K562 (cell line): Measurements from ENCODE around the gene CD14. TPM values are rescaled to one million over a fixed set of nuclear protein-coding genes. Genes with fewer than 3 reads are reported as not detected.

ENCODE experiments used
- ATAC-seq: fragments of 200-7000 bp; cut with Tn5 transposase; 3 replicates; pipeline ENCODE4 v1.9.1; 2020; ENCODE audit warnings: moderate library complexity
- BruUV-seq: library from RNA; stranded (reverse); fragments of 400-500 nt; replicated peaks from 2 replicates; lab custom pipeline; 2021; lab: Mats Ljungman, UMichigan
- CTCF ChIA-PET: fragments of 300-600 bp; formaldehyde crosslinking; extraction: SDS; loops from one replicate; lab custom pipeline; 2021; ENCODE audit warnings: low intra/inter-chr PET ratio; lab: Yijun Ruan, JAX
- POLR2A ChIA-PET: fragments of 300-600, 350-650 bp; sonication (Branson Sonifier 250); formaldehyde crosslinking; extraction: SDS; loops from one replicate; lab custom pipeline; 2021; ENCODE audit warnings: antibody characterized with exemption, inconsistent platforms; lab: Yijun Ruan, JAX
- DNase-seq, 4 experiments: peaks; one replicate each; pipeline versions ENCODE4 v3.0.0 to v3.0.0-alpha.2; 2011 to 2018; ENCODE audit warnings: low spot score in 3 of 4, mixed read lengths in 3 of 4; ENCODE audit errors: extremely low read depth in 1 of 4
- FAIRE-seq: peaks from 2 replicates; lab custom pipeline; 2011; peaks lifted over from hg19 to GRCh38; lab: Jason Lieb, UNC
- H2AFZ ChIP-seq: 2 replicates; pipeline ENCODE4 v1.6.0; 2011; ENCODE audit warnings: low read depth, low read length, control low read depth, inconsistent platforms
- H3K27ac ChIP-seq: fragments of 200-600 bp; 3 replicates; pipeline ENCODE4 v1.8.0; 2011; ENCODE audit warnings: low read depth, mild to moderate bottlenecking, control low read depth, inconsistent platforms, low read length, moderate library complexity, mixed read lengths; ENCODE audit errors: extremely low read depth
- H3K27me3 ChIP-seq, 2 experiments: fragments of 300-600 bp in 1 of 2; 2 replicates in 1 of 2; 3 replicates in 1 of 2; pipeline versions ENCODE4 v1.6.0 to v1.8.0; 2011; ENCODE audit warnings: inconsistent platforms in 2 of 2, low read length in 2 of 2, mild to moderate bottlenecking in 1 of 2, mixed read lengths in 1 of 2, moderate library complexity in 1 of 2; ENCODE audit not compliant: control insufficient read depth in 2 of 2, insufficient read depth in 2 of 2
- H3K36me3 ChIP-seq: fragments of 300-600 bp; 3 replicates; pipeline ENCODE4 v1.8.0; 2011; ENCODE audit warnings: mild to moderate bottlenecking, low read length, inconsistent platforms; ENCODE audit not compliant: control insufficient read depth, insufficient read depth
- H3K4me1 ChIP-seq, 2 experiments: fragments of 200-600 bp in 1 of 2; replicated peaks in 1 of 2; 2 replicates in 1 of 2; 3 replicates in 1 of 2; pipeline versions ENCODE4 v1.5.1 to v1.8.0; 2011; ENCODE audit warnings: inconsistent platforms in 2 of 2, low read length in 2 of 2, mild to moderate bottlenecking in 1 of 2, mixed read lengths in 1 of 2, moderate library complexity in 1 of 2; ENCODE audit not compliant: control insufficient read depth in 2 of 2, insufficient read depth in 2 of 2
- H3K4me2 ChIP-seq: 2 replicates; pipeline ENCODE4 v1.6.1; 2011; ENCODE audit warnings: low read length, control low read depth, inconsistent platforms, mixed read lengths; ENCODE audit not compliant: insufficient read depth
- H3K4me3 ChIP-seq: fragments of 200-600 bp; sonication (generic), shearing (Covaris generic); 2 replicates; pipeline ENCODE4 v1.5.1; 2016; ENCODE audit warnings: control low read depth, inconsistent platforms
- H3K79me2 ChIP-seq: fragments of 200-600 bp; 3 replicates; pipeline ENCODE4 v1.8.0; 2011; ENCODE audit warnings: low read length, inconsistent platforms; ENCODE audit not compliant: control insufficient read depth, insufficient read depth
- H3K9ac ChIP-seq, 2 experiments: 2 replicates each; pipeline versions ENCODE4 v1.6.0 to v1.6.1; 2011; ENCODE audit warnings: low read depth in 2 of 2, low read length in 2 of 2, control low read depth in 1 of 2, inconsistent platforms in 1 of 2, mild to moderate bottlenecking in 1 of 2, mixed read lengths in 1 of 2; ENCODE audit not compliant: insufficient read depth in 1 of 2
- H3K9me1 ChIP-seq: one replicate; pipeline ENCODE4 v1.6.0; 2011; ENCODE audit warnings: inconsistent platforms, mild to moderate bottlenecking, low read length, moderate library complexity; ENCODE audit not compliant: control insufficient read depth, insufficient read depth
- H3K9me3 ChIP-seq: replicated peaks from 2 replicates; pipeline ENCODE4 v1.5.1; 2011; ENCODE audit warnings: low read depth, low read length, inconsistent platforms; ENCODE audit not compliant: control insufficient read depth, insufficient read depth
- H4K20me1 ChIP-seq: replicated peaks from 2 replicates; pipeline ENCODE4 v1.6.1; 2011; ENCODE audit warnings: low read length, inconsistent platforms, mixed read lengths; ENCODE audit not compliant: control insufficient read depth, insufficient read depth
- E4F1 ChIP-seq: fragments of 250-450 bp; sonication (Bioruptor Pico); IDR thresholded peaks from 2 replicates; pipeline ENCODE4 v1.5.0; 2021; ENCODE audit warnings: mild to moderate bottlenecking, borderline replicate concordance
- POLR2H ChIP-seq: IDR thresholded peaks from 2 replicates; pipeline ENCODE4 v1.6.1; 2016; ENCODE audit warnings: missing genetic modification characterization, low read depth, mild to moderate bottlenecking, control low read depth, missing compliant biosample characterization, moderate library complexity
- WGBS: fragments of 100-300 bp; shearing (Covaris generic); methylation state at CpG from one replicate; pipeline ENCODE4 v1.1.6; 2016; ENCODE audit warnings: low coverage, mixed read lengths; ENCODE audit not compliant: insufficient coverage; ENCODE audit errors: missing lambda C conversion rate; 5-methylcytosine and 5-hydroxymethylcytosine counted together
- in situ Hi-C: fragments of 300-500 bp; cut with MboI; formaldehyde crosslinking; loops from 4 replicates; pipeline ENCODE4 v1.15.0; 2018; ENCODE audit warnings: inconsistent platforms, mixed read lengths
- intact Hi-C: fragments of 100-400 bp; cut with micrococcal nuclease; formaldehyde crosslinking; loops from 2 replicates; pipeline ENCODE4 v1.14.2; 2022
- polyA plus RNA-seq, 8 experiments: library from polyadenylated mRNA; depleted of rRNA in 4 of 8; stranded (reverse) in 5 of 8; unstranded in 3 of 8; fragments of >200 nt; fragmentation: Nextera tagmentation in 2 of 8; fragmentation: Illumina TruSeq in 1 of 8; extraction: Ambion mirVana in 2 of 8; extraction: Trizol in 1 of 8; gene quantifications; 2 replicates each; pipeline versions ENCODE4 v1.2.1 to v1.2.3, GENCODE V29; 2011 to 2014; ENCODE audit warnings: inconsistent platforms in 1 of 8, missing spikeins in 1 of 8
- total RNA-seq, 7 experiments: library from RNA; depleted of rRNA in 6 of 7; stranded (reverse); fragments of >200 nt in 6 of 7; fragmentation: Illumina TruSeq in 2 of 7; extraction: Trizol in 2 of 7; gene quantifications; 2 replicates each; pipeline versions ENCODE4 v1.2.1 to v1.2.3, GENCODE V29; 2011 to 2021; ENCODE audit warnings: low replicate concordance in 1 of 7
- TF ChIP-seq, protein P1 (sequence below), 2 experiments: fragments of 450-650 bp in 1 of 2; sonication (generic) in 1 of 2; formaldehyde crosslinking; conservative IDR thresholded peaks; 2 replicates each; pipeline versions ENCODE4 v1.4.0 to v1.8.1; 2020 to 2022; ENCODE audit warnings: mild to moderate bottlenecking in 1 of 2, missing genetic modification reagents in 1 of 2
- TF ChIP-seq, protein P2 (sequence below), 2 experiments: IDR thresholded peaks in 1 of 2; conservative IDR thresholded peaks in 1 of 2; 2 replicates each; pipeline ENCODE4 v1.6.1; 2016; ENCODE audit warnings: low read depth in 2 of 2, mild to moderate bottlenecking in 1 of 2, missing compliant biosample characterization in 1 of 2, missing genetic modification characterization in 1 of 2, moderate library complexity in 1 of 2

Gene CD14
- total and polyA plus RNA-seq, 9 of the 15 experiments (the other 6 are each of a cell fraction or from before 2014, with no cell fraction given), result 0.07 to 0.47 (median 0.14) TPM; not detected in 2

DNA sequence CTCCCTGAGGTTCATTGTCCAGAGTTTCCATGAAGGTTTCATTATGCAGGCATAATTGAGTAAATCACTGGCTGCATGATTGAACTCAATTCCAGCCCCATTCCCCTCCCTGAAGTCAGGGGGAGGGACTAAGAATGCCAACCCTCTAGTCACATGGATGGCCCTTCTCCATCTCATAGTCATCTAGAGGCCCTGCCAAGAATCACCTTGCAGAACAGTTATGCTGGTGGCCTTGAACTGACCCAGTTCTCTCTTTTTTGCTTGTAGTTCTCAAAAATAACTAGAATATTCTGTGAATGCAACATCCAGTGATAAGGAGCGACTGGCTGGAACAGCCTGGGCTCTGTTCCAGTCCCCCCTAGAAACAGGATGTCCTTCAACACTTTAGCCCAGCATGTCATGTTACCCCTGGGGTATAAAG lies 36.6 kb downstream of the CD14 start:
- no peak for FAIRE-seq
- no peaks in the 10 kb centered on the region for H3K27me3 ChIP-seq
- H3K27ac ChIP-seq, result no peak overlapping the region
- no peak for DNase-seq
- no peak overlapping the region for H2AFZ ChIP-seq
- TF ChIP-seq E4F1 (CRISPR knock-in tag) (no peak), POLR2H (tag) (no peak)
- TF ChIP-seq, protein P1, sequence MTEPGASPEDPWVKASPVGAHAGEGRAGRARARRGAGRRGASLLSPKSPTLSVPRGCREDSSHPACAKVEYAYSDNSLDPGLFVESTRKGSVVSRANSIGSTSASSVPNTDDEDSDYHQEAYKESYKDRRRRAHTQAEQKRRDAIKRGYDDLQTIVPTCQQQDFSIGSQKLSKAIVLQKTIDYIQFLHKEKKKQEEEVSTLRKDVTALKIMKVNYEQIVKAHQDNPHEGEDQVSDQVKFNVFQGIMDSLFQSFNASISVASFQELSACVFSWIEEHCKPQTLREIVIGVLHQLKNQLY (CRISPR knock-in tag; conservative IDR thresholded peaks at IDR 0.05), result no peak
- TF ChIP-seq, protein P2, sequence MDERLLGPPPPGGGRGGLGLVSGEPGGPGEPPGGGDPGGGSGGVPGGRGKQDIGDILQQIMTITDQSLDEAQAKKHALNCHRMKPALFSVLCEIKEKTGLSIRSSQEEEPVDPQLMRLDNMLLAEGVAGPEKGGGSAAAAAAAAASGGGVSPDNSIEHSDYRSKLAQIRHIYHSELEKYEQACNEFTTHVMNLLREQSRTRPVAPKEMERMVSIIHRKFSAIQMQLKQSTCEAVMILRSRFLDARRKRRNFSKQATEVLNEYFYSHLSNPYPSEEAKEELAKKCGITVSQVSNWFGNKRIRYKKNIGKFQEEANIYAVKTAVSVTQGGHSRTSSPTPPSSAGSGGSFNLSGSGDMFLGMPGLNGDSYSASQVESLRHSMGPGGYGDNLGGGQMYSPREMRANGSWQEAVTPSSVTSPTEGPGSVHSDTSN (CRISPR knock-in tag; IDR thresholded peaks at IDR 0.05; ENCODE audit: low read depth), result no peak
- TF ChIP-seq, protein P2 (tag; conservative IDR thresholded peaks at IDR 0.05; ENCODE audit: low read depth), result no peak
- 19% methylated on average over 1 of the region's 1 CpG for WGBS
- CTCF ChIA-PET, result no interaction called here
- H4K20me1 ChIP-seq, result no peaks in the 10 kb centered on the region
- no TSS peak for BruUV-seq
- no peaks in the 10 kb centered on the region for H3K79me2 ChIP-seq
- no peak overlapping the region for H3K9ac ChIP-seq
- H3K36me3 ChIP-seq, result no peaks in the 10 kb centered on the region
- no peak overlapping the region for H3K4me3 ChIP-seq
- no peak overlapping the region for H3K4me2 ChIP-seq
- H3K4me1 ChIP-seq, result peaks cover 0 to 4% of the 10 kb centered on the region in 2 experiments; a peak in 1 of 5 replicates
- intact Hi-C loops, result no loop called here
- in situ Hi-C loops, result no loop called here
- POLR2A ChIA-PET, result no interaction called here
- ATAC-seq, result no peak
- H3K9me1 ChIP-seq, result no peaks in the 10 kb centered on the region
- no peaks in the 10 kb centered on the region for H3K9me3 ChIP-seq
